NCI-H2107 treated with DMSO at 0.1 percent for 48 hours (cell line): ENCODE measurements around the gene LARGE1.
"Not testable (repeated sequence)": the region's sequence is repeated elsewhere in the genome, so short reads cannot be mapped to it uniquely, and the experiment has no call there.

Source experiments
- DNase-seq: peaks from one replicate; lab custom pipeline; 2025; ENCODE audit not compliant: unreplicated experiment; lab: John Stamatoyannopoulos, UW

LARGE1 gene

GRCh38 chr22:33397381-33397907, 522.8 kb downstream of the LARGE1 start:
- no peak for DNase-seq

- no peak for DNase-seq
Observed at GRCh38 chr22:33393432-33393831, 526.8 kb downstream of the LARGE1 start.

DNA sequence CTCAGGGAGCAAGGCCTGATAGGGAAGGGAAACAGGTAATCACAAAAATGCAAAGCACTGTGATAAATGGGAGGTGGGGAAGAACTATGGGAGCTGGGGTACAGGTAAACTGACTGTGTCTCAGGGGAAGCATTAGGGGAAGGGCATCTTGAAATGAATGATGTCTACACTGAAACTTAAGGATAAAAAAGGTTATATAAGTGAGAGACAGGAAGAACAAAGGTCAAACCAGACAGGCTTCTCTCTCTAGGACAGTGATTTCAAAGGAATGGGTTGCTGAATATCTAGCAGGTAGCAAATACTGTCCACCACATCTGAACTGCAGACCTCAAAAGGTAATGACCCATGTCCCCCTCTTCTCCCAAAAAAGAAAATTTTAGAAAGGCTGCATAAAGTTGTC, 529.0 kb downstream of the LARGE1 start:
- DNase-seq, result no peak

GRCh38 chr22:33389936-33390335, 530.3 kb downstream of the LARGE1 start:
- DNase-seq, result no peak

GRCh38 chr22:33386270-33386669, 534.0 kb downstream of the LARGE1 start:
- DNase-seq, result no peak

DNA sequence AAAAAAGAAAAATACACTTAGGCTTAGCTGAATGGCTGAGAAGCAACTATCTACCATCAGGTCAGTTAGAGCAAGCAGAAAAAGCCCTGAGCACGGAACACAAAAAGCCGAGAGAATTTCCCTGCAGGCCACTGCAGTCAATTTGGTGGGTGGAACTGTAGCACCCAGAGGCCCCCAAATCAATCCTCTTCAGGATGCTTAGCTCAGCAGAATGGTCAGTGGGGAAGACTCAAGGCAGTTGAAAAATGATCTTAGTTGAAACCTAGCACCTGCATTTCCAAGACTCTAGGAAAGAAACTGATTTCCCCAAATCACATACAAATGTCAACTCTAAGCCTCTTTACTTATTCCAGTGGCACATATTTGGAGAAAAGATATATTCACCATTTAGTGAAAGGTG, 534.7 kb downstream of the LARGE1 start:
- no peak for DNase-seq

GRCh38 chr22:33382436-33382835, 537.8 kb downstream of the LARGE1 start:
- DNase-seq, result no peak

GRCh38 chr22:33381531-33382406, 538.5 kb downstream of the LARGE1 start:
- no peak for DNase-seq

- DNase-seq, result no peak
Observed at GRCh38 chr22:33380789-33381530, 539.3 kb downstream of the LARGE1 start.

DNA sequence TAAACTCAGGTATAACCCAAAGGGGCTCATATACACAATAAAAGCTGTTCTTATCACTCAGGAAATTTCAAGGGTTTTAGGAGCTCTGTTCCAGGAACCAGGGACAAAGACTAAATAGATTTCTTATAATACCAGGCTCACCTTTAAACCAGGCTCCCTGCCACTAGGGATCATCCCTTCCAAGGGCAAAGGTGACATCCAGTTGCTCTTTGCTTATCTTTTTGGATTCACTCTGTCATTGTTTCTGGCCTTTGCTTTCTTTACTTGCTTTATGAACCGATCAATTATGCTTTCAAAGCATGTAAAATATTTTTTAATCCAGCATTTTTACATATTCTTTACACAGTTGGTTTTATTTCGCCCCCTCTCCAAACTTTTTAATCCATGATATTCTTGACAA, 540.4 kb downstream of the LARGE1 start:
- DNase-seq, result no peak

DNA sequence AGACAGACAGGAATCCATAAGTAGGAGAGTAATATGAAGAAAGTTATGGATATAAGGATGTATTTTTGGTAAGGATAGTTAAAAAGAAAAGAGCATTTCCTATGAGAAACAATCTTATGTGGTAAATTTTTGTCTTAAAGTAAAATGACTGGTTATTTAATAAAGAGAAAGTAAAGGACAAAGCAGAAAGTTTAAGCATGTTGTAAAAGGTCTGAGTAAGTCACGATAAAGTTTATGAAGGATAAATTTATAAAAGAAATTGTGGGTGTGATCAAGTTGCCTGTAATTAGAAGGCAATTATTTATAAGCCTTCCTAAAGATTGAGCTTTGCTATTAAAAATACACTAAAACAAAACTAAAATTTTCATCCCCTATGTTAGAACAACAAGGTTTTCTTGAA, 547.4 kb downstream of the LARGE1 start:
- no peak for DNase-seq

DNA sequence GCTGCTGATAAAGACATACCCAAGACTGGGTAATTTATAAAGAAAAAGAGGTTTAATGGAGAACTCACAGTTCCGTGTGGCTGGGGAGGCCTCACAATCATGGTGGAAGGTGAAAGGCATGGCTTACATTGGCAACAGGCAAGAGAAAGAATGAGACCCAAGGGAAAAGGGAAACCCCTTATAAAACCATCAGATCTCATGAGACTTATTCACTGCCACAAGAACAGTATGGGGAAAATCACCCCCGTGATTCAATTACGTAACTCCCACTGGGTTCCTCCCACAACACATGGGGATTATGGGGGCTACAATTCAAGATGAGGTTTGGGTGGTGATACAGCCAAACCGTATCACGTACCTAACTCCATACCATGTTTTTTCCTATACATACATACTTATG, 557.0 kb downstream of the LARGE1 start:
- not testable (repeated sequence) for DNase-seq

- no peak for DNase-seq
Observed at GRCh38 chr22:33362702-33363101, 557.6 kb downstream of the LARGE1 start.

- DNase-seq, result no peak
Observed at GRCh38 chr22:33361581-33361980, 558.7 kb downstream of the LARGE1 start.

GRCh38 chr22:33357981-33358399, 562.3 kb downstream of the LARGE1 start:
- DNase-seq, result peak; percentile 29

GRCh38 chr22:33354928-33355327, 565.3 kb downstream of the LARGE1 start:
- no peak for DNase-seq

- no peak for DNase-seq
Observed at GRCh38 chr22:33353502-33353901, 566.8 kb downstream of the LARGE1 start.

- no peak for DNase-seq
Observed at GRCh38 chr22:33352768-33353167, 567.5 kb downstream of the LARGE1 start.

DNA sequence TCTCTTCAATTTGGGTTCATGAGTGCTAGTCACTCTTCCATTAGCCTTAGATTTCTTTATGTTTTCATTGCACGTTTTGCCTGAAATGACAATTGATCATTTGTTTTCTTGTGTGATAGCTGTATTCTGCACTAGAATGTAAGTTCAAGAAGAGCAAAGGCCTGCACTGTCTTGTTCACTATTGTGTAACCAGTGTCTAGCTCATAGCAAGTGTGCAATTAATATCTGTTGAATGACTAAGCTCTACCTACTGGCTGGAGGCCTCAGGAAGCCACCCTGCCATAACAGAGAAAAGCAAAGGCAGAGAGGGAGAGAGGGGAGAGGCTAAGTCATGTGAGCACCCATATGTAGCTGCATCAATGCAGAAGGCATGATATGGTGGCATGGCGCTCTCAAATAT, 569.3 kb downstream of the LARGE1 start:
- DNase-seq, result no peak

DNA sequence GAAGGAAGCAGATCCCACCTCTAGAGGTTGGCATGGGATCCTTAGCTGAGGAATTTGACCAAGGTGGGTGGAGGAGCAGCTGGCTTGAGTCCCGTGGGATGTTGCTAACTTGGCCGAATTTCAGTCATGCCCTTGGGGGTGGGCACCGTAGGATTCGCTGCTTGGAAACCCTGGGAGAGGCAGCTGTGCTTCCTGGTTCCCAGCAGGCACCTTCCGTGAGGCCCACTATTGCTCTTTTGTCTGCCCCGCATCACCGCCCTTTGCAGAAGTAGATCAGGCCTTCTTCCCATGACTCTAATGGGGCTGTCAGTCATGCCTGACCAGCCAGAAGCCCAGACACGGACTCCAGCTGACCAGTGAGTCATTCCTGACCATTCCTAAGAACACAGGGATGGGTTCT, 569.8 kb downstream of the LARGE1 start:
- no peak for DNase-seq

DNA sequence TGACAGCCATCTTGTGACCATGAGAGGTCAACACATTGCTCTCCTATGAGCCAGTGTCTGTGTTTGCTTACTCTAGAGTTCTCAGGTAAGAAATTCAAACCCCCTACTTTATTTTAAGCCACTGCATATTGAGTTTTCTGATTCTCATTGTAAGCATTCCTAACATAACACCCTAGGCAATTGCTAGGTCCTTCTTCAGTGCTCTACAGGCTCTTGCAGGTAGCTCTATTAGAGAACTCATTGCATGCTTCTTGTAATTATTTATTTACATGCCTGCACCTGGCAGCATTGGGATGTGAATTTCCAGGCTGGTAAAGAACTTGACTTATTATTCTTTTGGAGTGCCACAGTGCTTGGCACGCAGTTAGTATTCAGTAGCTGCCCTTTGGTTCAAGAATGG, 573.3 kb downstream of the LARGE1 start:
- DNase-seq, result no peak

GRCh38 chr22:33341611-33342010, 578.7 kb downstream of the LARGE1 start:
- no peak for DNase-seq
